Tongue (tissue), 2 donors: Measurements from ENCODE around the gene JARID2. TPM values are rescaled to one million over a fixed set of nuclear protein-coding genes. Genes with fewer than 3 reads are reported as not detected.
"Not testable (repeated sequence)": the region's sequence is repeated elsewhere in the genome, so short reads cannot be mapped to it uniquely, and the experiment has no call there.

Source experiments
- DNase-seq: peaks from one replicate; pipeline ENCODE4 v3.0.0-alpha.2; 2015
- total RNA-seq: library from RNA; depleted of rRNA; stranded (reverse); fragments of >200 nt; gene quantifications from one replicate; pipeline ENCODE4 v1.2.3, GENCODE V29; 2014

The JARID2 gene
- total RNA-seq, 1 donor from 2014 or later: 18.2 TPM

DNA sequence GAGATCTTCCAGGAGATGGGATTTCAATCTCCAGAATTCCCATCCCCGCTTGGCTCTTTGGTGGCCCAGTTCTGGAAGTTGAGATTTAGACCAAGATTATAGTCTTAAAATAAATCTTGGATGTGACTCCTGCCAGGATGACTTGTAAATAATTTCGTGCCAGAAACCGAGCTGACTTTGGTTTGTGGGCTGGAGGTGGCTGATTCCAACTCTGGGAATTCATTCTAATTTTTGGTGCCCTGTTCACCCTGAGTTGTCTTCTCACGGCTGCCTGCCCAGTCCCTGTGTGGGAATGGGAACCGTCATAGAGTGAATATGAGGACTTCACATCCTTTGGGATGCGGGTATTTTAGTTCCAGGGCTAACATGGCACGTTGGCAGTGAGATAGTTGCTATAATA is 64.8 kb downstream of the JARID2 start:
- DNase-seq: no peak

GRCh38 chr6:15312500-15312899 is 66.6 kb downstream of the JARID2 start:
- DNase-seq: no peak

- peak; percentile 78 for DNase-seq
Observed at GRCh38 chr6:15313367-15313766, 67.5 kb downstream of the JARID2 start.

GRCh38 chr6:15316754-15317153 is 70.9 kb downstream of the JARID2 start:
- DNase-seq: no peak

DNA sequence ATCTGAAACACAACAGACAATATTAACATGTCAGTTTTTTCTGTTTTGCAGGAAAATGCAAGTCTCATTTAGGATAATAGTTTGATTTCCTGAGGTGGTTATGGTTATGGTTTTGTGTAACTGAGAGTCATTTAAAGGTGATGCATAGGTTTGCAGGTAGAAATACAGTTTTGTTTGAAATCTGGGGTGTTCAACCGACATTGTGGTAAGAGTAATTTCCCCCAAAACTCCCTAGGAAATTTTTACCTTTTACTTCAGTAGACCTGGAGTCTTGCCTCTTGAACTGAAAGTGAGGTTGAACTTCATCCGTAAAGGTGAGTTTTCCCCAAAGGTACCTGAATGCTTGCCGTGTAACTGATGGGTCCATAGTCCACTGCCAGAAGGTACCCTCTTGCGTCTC is 71.4 kb downstream of the JARID2 start:
- DNase-seq: no peak

- DNase-seq: peak; percentile 73
Observed at GRCh38 chr6:15317934-15318902, 72.3 kb downstream of the JARID2 start.

- DNase-seq: no peak
Observed at GRCh38 chr6:15319677-15320076, 73.8 kb downstream of the JARID2 start.

GRCh38 chr6:15320693-15321092 is 74.8 kb downstream of the JARID2 start:
- DNase-seq: no peak

DNA sequence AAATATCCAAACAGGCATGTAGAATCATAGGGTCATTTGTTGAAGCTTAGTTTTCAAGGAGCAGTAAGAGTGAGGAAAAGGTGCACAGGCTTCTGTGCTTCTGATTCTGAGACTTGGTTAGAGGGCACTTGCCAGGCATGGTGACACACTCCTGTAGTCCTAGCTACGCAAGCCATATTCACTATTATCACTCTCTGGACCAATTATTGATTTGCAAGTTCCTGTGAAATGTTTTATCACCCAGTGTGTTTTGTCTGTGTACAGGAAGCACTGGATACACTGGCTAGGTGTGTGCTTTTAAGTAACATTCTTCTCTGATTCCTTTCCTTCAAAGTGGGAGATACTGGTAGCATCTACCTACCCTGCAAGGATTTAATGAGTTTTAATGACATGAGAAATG is 76.3 kb downstream of the JARID2 start:
- no peak for DNase-seq

DNA sequence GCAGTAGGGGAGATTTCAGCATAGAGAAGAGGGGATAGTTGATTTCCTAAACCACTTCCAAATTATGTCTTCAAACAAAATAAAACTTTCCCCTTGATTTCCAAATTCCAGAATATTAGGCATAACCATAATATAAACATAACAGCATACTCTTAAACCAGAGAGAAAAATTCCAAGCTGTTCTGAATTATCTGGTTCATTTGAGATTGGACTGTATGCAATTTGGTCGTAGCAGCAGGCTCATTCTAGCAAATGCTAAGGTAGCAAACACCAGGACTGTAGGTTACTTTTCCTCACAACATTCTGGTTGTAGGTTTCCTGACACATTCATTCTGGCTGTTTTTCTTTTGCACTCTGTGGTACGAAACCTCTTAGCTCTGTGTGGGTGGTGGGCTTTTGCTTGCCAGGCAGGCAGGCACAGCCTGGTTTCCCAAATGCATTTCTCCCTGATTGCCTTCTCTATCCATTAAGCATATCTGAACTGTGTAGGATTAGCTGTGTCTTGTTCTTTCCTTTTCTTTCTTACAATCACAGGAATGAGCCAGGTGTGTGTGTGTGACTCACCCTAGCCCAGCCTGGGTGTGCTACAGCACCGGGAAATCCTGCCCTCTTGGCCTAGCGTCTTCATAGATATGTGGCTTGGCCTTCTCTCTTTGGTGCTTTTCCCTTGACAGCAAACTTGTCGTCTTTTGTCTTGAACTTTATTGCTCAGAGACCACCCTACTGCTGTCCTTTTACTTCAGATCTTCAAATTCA is 77.1 kb downstream of the JARID2 start:
- no peak for DNase-seq

GRCh38 chr6:15323611-15324010 is 77.7 kb downstream of the JARID2 start:
- not testable (repeated sequence) for DNase-seq

DNA sequence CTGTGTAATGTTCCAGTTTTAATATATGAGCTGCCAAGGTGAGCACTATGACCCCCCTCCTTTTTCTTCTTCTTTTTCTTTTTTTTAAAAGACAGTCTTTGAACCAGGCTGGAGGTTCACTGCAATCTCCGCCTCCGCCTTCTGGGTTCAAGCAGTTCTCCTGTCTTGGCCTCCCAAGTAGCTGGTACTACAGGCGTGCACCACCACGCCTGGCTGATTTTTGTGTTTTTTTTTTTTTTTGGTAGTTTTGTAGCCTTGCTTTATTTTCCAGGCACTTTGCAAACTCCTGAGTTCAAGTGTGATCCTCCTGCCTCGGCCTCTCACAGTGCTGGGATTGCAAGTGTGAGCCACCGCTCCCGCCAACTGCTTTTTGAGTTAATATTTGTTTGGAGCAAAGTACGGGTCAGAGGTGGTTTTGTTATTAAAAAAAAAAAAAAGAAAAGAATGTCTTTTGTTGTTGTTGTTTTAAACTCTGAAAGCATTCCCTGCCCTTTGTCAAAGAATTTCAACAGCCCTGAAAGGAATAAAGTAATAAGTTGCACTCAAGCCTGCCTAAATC is 78.6 kb downstream of the JARID2 start:
- DNase-seq: no peak

- no peak for DNase-seq
Observed at GRCh38 chr6:15325540-15325955, 79.7 kb downstream of the JARID2 start.

GRCh38 chr6:15326067-15326614 is 80.3 kb downstream of the JARID2 start:
- DNase-seq: no peak

DNA sequence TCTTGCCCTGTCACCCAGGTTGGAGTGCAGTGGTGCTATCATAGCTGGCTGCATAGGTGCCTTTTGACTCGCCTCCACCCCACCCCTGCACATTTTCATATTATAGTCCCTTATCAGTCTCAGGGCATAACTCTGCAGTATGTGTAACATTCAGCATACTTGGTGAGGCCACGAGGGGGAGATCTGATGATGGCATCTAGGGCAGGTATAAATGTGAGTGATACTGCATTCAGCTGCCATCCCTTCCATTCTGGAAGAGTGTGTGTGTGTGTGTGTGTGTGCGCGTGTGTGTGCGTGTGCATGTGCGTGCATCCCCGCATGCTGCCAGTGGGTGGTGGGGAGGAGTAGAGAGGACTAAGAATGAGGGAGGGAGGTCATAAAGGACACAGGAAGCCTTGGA is 81.4 kb downstream of the JARID2 start:
- no peak for DNase-seq

GRCh38 chr6:15329197-15329671 is 83.4 kb downstream of the JARID2 start:
- no peak for DNase-seq

GRCh38 chr6:15330174-15330944 is 84.5 kb downstream of the JARID2 start:
- DNase-seq: no peak

- no peak for DNase-seq
Observed at GRCh38 chr6:15331143-15331542, 85.3 kb downstream of the JARID2 start.

GRCh38 chr6:15331629-15332251 is 85.9 kb downstream of the JARID2 start:
- peak; percentile 67 for DNase-seq

DNA sequence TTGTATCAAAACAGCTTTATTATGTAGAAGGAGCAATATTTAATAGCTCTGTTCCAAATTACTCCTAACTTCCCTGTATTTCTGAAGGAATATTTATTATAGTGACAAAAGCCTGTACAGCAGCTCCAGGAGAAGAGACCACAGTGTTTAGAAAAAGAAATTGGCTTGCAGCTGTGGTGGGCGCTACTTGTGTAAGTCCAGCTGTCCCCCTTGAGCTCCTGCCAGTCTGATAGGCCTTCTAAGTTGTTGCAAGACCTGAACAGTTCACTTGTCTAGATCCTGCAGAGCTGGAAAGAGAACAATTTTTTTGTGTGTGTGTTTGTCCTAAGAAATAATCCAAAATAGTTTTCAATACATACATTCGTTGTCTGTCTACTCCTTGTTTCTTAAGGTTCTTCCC is 86.6 kb downstream of the JARID2 start:
- DNase-seq: peak; percentile 93

- DNase-seq: no peak
Observed at GRCh38 chr6:15335385-15335784, 89.5 kb downstream of the JARID2 start.
